NCI-H146 (cell line): Measurements from ENCODE around the gene MYH7.
"Not testable (repeated sequence)": the region's sequence is repeated elsewhere in the genome, so short reads cannot be mapped to it uniquely, and the experiment has no call there.

Experiments used
- DNase-seq: peaks from one replicate; lab custom pipeline; 2025; lab: John Stamatoyannopoulos, UW

MYH7 gene

DNA sequence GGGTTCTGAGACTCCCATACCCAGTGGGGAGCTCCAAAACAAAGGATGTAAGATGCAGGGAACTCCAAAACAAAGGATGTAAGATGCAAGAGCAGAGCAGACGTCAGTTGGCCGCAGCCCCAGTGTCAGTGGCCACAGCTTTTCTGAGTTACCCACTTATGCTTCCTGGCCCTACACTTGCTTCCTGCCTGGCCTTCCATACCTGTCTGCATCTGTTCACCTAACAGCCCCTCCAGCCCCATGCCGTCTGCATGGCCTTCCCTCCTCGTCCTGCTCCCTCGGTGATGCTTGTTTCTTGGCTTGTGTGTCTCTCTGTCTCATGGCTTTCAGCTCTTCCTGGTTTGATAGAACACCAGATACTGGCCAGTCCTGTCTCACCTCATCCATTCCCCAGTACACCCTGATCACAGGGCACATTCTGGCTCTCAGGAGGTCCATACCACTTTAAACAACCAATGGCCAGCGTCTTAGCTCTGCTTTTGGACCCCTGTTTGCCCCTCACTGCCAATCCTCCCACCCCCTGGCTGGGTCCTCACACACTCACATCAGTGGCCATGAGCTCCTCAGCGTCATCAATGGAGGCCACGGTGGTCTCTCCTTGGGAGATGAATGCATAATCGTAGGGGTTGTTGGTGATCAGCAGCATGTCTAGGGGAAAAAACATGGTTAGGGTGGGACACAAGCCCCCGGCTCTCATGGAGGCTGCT, 5.3 kb downstream of the MYH7 start:
- DNase-seq, result no peak

DNA sequence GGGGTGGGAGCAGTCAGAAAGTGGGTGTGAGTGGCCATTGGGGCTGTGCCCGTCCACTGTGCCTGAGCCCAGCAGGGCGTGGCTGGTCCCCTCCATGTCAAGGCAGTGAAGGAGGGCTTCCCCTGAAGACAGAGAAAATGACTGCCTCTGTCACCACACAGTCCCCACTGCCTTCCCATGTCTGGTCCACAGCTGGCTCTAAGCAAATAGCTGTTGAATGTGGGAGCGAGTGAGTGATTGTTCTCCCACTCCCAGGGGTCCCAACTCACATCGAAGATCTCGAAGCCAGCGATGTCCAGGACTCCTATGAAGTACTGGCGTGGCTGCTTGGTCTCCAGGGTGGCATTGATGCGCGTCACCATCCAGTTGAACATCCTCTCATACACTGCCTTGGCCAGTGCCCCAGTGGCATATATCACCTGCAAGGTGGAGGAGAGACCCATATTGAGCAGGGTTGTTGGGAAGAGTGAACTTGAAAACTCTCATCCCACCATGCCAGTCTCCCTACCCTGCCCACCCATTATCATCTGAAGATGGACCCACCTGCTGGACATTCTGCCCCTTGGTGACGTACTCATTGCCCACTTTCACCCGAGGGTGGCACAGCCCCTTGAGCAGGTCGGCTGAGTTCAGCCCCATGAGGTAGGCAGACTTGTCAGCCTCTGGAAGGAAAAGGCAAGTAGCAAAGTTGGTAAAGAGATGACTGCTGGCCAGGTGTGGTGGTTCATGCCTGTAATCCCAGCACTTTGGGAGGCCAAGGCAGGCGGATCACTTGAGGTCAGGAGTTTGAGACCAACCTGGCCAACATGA, 6.6 kb downstream of the MYH7 start:
- DNase-seq, result no peak

DNA sequence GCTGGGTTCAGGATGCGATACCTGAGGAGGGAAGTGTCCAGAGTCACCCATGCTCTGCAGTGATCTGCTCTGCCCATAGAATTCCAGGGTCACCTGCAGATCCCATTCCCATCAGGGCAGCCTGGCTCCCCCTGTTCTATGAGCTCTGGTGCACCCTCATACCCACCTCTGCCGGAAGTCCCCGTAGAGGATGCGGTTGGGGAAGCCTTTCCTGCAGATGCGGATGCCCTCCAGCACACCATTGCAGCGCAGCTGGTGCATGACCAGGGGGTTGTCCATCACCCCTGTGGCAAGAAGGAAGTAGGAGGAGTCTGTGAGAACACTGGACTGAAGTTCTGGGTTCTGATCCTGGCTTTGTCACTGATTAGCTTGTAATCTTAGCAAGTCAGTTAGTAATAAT, 9.7 kb downstream of the MYH7 start:
- not testable (repeated sequence) for DNase-seq

DNA sequence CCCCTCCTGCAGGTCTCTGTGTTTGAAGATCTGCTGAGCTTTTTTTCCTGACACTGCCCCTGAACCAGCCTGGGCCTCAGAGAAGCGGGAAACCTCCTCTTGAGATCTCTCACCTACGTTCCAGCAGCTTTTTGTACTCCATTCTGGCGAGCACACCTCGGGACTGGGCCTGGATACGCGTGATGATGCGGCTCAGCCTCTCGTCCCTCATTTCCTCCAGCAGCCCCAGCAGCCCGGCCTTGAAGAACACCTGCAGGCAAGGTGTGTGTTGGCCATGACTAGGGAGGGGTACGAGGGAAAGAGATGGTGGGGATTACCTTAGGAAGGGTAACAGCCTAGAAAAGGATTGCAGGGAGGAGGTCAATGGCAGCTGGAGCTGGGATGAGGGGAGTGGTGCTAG, 10.3 kb downstream of the MYH7 start:
- DNase-seq, result no peak

DNA sequence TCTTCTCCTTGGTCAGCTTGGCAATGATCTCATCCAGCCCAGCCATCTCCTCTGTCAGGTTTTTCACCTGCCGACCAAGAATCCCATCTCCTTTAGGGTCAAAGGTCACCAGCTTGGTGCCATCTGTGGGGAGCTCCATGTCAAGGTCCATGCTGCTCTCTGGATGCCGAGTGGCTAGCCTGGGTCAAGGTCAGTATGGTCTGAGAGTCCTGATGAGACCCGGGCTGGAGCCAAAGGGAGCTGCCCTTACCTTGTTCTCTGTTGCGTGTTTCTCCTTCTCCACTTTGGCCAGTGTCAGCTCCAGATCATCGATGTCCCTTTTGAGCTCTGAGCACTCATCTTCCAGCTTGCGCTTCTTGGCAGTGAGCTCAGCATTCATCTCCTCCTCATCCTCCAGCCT, 11.8 kb downstream of the MYH7 start:
- DNase-seq, result no peak

DNA sequence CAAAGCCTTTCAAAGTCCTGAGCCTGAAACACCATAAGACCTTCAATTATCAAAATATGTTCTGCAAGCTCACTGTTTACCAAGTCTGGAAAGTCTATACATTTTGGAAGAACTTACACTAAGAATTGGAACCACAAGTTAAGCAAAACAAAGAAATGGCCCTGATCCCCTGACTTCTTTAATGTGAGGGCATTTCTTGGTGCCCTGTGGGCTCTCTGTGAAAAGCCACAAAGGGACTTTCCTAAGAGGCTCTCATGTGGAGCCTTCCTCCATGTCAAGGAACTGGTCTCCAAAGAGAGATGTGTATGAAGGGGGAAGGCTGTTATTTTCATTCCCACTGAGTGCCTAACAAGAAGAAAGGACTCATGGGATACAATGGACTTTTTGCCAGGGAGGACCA, 13.9 kb downstream of the MYH7 start:
- no peak for DNase-seq

DNA sequence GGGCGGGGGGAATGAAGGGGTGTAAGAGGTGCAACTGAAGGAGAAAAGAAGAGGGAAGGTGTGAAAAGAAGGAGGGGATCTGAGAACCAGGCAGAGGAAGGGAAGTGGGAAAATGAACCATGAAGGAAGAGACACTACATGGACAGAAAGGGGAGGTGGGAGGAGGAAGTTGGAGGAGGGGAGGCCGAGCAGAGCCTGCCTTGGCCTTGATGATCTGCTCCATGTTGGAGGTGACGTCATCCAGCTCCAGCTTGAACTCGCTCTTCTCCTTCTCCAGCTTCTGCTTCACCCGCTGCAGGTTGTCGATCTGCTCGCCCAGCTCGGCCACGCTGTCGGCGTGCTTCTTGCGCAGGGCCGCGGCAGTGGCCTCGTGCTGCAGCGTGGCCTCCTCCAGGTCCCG, 15.8 kb downstream of the MYH7 start:
- DNase-seq, result not testable (repeated sequence)

DNA sequence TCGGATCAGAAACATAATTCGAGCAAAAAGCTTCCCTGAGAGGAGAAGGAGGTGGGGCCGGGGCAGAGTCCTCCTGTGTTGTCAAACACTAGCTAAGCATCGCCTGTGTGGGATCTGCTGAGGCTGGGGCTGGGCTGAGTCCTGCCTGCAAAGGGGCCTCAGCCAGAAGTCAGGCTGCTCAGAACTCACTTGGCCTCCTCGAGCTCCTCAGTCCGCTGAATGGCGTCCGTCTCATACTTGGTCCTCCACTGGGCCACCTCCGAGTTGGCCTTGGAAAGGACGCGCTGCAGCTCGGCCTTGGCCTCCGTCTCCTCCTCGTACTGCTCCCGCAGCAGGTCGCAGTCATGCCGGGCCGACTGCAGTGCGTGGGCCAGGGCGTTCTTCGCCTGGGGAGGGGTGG, 17.4 kb downstream of the MYH7 start:
- no peak for DNase-seq

DNA sequence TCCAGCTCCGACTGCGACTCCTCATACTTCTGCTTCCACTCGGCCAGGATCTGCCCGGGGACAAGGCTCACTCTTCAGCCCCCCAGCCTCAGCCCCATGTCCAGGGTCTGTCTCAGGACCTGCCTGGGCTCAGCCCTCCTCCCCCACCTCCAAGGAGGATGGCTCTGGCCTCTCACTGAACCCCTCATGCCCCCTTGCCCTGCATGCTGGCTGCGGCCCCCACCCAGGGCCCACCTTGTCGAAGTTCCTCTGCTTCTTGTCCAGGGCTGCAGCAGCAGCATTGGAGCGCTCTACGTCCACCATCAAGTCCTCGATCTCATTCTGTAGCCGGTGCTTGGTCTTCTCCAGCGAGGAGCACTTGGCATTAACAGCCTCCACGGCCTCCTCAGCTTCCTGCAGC, 18.2 kb downstream of the MYH7 start:
- DNase-seq, result not testable (repeated sequence)

DNA sequence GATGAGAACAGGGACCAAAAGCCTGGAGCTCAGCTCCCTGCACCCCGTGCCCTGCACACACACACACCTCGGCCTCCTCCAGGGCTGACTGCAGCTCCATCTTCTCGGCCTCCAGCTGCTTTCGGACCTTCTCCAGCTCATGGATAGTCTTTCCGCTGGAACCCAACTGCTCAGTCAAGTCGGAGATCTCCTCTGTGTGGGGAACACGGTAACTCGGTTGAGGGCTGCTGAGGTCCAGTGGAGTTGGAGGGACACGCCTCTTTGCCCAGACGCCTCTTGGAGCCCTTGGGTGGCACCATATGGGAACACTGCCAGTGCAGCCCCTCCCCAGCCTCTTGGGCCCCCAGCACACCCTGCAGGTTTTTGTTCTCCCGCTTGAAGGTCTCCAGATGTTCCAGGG, 18.7 kb downstream of the MYH7 start:
- no peak for DNase-seq

DNA sequence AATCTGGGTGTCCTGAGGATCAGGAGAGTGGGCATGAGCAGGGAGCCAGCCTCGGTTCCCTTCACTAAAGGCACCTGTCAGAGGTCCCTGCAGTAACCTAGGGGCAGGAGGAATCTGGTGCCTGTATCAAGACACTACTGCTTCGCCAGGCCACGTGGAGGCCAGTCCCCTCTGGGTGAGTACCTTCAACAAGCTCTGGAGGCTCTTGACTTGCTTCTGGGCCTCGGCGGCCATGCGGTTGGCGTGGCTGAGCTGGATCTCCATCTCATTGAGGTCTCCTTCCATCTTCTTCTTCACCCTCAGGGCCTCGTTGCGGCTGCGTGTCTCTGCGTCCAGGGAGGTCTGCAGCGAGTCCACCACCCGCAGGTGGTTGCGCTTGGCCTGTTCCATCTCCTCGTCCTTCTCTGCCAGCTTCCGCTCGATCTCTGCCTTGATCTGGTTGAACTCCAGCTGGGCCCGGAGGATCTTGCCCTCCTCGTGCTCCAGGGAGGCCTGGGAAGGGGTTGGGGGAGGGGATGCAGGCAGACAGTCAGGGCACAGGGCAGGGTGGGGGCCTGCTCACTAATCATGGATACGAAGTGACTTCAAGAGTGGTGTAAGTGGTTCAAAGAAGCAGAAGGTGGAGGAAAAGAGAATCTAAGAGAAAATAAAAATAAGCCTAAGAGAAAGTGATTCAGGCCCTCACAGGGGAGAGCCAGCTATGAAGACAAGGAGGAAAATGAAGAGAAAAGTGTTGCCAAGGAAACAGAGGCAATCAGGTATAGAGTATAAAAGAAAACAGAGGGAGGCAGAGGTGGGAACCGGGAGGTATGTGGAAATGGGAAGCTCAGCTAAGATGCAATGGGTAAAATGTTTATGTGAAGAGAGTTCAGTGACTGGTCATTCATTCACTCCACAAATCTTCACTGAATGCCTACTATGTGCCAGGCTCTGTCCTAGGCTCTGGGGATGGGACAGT, 19.4 kb downstream of the MYH7 start:
- no peak for DNase-seq

DNA sequence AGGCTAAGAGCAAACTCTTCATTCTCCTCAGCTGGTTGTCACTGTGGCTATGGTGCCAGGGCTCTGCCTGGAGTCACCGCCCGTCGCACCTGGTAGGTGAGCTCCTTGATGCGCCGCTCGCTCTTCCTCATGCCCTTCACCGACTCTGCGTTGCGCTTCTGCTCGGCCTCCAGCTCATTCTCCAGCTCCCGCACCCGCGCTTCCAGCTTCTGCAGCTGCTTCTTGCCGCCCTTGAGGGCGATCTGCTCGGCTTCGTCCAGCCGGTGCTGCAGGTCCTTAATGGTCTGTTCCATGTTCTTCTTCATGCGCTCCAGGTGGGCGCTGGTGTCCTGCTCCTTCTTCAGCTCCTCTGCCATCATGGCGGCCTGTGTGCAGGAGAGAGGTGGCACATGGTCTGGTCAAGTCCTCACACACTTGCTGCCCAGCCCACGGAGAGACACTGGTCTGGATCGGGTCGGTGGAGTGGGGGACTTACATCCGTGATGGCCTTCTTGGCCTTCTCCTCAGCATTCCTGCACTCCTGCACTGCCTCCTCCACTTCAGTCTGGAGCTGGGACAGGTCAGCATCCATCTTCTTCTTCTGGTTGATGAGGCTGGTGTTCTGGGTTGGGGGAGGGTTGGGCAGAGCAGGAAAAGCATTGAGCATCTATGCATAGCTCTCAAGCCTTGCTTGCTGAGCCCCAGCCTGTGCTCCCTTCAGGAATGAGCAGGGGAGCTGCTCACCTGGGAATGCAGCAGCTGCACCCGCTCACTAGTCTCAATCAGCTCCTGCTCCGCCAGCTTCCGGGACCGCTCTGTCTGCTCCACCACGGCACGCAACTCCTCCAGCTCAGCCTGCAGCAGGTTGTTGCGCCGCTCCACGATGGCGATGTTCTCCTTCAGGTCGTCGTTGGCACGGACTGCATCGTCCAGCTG, 20.3 kb downstream of the MYH7 start:
- no peak for DNase-seq

DNA sequence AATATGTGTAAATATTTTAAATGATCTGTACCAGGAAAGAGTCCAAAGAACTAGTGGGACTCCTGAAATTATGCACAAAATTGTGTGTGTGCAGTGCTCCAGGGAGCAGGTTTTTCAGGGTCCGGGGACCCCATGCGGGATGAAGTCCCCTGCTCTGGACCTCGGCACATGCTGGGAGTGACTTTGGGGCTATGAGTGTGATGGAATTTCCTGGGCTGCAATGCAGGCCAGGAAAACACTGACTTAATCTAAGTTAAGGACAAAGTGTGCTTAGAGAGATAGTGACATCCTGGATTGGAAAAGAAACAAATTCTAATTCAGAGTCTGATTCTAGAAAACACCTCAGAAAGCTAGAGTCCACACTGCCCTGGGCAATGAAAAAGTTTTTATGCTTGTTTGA, 21.2 kb downstream of the MYH7 start:
- DNase-seq, result no peak

DNA sequence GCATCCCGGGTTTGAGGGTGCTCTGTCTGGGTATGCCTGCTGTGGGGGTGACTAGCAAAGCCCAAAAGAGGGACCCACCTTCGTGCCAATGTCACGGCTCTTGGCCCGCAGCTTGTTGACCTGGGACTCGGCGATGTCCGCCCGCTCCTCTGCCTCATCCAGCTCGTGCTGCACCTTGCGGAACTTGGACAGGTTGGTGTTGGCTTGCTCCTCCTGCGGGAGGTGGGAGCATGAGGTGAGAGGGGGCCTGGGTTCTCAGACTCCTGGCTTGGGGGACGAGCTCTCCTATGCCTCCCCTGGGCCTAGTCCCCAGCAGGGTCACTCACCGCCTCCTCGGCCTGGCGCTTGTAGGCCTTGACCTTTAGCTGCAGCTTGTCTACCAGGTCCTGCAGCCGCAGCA, 21.8 kb downstream of the MYH7 start:
- DNase-seq, result no peak

DNA sequence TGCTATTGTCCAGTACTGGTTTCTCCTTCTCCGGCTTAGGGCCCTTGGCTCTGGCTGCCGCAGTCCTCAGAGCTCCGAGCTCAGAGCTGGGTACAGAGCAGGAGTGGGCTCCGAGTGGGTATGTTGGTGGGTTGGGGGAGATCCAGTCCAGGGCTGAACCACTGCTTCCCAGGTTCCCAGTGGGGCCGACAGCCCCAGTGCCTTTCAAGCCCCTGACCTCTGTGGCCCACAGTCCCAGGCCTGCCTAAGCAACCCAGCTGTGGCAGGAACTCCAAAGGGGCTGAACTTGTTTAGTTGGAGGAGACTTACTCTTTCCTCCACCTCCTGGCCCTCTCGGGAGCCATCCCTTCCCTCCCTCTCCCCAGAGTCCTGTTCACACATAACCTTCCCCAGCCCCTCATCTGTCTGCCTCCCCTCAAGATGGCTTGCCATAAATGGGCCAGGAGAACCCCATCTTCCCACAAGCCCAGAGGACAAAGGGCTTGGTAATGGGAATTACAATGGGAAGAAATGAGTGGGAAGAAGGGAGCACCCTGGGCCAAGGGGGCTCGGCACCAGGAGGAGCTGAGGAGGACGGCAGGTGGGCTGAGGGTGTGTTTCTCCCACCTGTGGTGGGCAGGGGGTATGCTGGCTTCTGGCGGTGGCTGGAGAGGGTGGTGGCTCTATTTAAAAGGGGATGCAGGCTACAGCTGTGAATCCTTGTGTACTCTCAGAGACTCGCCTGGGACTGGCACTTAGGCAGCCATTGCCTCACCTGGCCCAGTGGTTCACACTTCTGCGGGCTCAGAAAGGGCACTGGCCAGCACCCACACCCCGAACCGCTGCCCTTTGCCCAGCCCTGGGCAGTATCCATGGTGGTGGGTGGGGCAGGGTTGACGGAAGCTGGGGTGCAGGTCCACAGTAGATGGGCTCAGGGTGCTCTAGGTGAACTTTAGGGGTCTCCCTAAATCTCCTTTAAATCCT, 23.6 kb downstream of the MYH7 start:
- DNase-seq, result no peak

DNA sequence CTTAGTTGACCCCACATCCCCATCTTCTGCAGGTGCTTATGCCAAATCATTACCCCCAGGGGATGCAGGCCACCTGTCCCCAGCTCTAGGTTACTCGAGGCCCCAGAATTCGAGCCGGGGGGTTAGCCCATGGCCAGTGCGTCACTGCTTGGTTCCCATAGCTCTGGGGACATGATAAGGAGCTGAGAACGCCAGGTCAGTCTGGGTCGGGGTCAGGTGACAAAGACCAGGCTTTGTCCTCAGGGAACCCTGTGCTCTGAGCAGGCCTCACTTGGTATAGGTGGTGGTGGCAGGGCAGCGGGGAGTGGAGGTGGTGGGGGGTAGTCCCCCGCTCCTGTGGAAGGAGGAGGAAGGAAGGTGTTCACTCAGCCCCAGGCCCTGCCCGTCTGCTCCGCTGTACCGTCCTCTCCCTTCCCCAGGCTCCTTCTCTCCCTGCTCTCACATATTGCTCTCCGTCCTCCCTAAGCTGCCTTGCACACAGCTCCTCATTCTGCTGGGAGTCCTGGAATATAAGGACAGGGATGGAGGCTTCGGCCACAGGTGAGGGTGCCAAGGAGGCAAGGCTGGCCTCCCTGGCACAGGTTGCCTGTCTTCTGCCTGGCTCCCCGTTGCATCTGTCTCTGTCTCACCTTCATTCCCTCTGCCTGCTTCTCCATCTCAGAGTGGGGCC, 25.4 kb downstream of the MYH7 start:
- DNase-seq, result no peak

DNA sequence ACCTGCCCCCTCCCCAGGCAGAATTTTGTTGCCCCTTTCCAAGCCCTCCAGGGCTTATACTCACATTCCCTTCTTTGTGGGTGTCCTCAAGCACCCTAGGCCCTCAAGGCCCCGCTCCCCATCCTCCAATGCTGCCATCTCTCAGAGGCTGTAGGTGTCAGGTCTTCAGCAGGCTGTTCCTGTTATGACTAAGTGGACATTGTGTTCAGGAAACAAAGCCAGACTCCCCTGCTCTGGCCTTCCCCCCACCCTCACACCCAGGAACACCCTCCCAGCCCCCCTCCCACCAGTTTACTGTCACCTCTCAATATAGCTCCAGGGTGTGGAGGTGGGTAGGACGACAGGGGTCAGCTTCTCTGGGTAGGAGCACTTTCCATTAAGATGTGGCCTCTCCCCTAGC, 26.0 kb downstream of the MYH7 start:
- DNase-seq, result no peak

DNA sequence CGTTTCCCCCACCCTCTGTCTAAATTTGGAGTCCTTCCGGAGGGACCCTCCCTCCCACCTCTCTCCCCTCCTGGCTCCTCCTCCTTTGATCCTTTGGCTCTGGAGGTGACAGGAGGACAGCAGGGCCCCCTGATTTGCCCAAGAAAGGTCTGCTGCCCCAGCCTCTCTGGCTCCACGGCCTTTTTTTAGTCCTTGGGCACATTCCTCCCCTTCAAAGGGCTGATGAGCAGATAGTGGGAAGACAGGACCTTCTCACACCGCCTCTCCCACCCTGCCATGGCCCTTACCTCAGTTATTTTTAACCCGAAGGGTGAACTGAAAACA, 27.2 kb downstream of the MYH7 start:
- no peak for DNase-seq

DNA sequence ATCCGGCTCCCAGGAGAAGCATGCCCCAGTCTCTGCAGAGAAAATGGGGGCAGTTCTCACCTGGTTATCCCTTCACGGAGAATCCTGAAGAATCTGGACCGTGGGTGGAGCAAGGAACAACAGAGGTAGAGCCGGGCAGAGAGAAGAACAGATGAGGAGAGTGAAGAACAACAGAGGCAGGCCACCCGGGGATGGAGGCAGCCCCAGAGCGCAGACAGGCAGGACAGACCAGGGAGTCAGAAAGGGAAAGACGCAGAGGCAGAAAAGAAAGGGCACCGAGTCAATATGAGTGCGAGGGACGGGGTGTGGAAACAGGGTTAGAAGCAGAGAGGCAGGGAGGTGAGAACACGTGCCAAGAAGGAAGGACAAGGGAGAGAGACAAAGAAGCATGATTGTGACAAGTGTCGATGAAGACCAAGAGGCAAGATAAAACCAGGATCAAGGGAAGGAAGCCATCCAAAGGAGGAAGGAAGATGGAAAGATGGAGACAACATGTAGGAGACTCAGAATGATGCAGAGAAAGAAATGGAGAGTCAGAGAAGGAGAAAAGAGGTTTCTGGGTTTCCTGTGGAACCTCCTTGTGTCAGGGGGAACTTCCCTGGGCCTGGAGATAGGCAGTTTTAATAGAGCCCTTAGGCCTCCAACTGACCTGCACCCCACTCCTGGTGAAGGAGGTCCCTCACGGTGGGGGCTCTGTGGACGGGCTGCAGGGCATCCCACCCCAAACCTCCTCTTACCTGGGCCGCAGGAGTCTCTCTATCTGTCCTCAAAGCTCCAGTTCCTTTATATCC, 27.7 kb downstream of the MYH7 start, which contains the start of gene MYH6:
Gene MYH6, minus strand, starts transcription at position 758 of the 791 bp plus-strand sequence. CDS start 1,050 bp downstream, outside the sequence.
- DNase-seq, result no peak
